Esophagus muscularis mucosa (tissue), 4 donors: ENCODE results near the gene PIM3. TPM values are rescaled to one million over a fixed set of nuclear protein-coding genes. Genes with fewer than 3 reads are reported as not detected.

Experiments
- DNase-seq: peaks from one replicate; pipeline ENCODE4 v3.0.0-alpha.2; 2017; ENCODE audit errors: extremely low spot score
- H3K27ac ChIP-seq, 4 donors: fragments of 200-600 bp; sonication (generic); replicated peaks in 1 of 4; 1 replicate in 3 of 4; 2 replicates in 1 of 4; pipeline ENCODE4 v1.5.1; 2016 to 2019; ENCODE audit warnings: mild to moderate bottlenecking in 1 of 4
- H3K27me3 ChIP-seq, 4 donors: fragments of 200-600 bp; sonication (generic); one replicate each; pipeline versions ENCODE4 v1.5.1 to v1.6.0; 2016 to 2019
- H3K36me3 ChIP-seq, 4 donors: fragments of 200-600 bp; sonication (generic); one replicate each; pipeline ENCODE4 v1.5.1; 2016 to 2019
- H3K4me1 ChIP-seq, 4 donors: fragments of 200-600 bp; sonication (generic); one replicate each; pipeline ENCODE4 v1.5.1; 2016 to 2019
- H3K4me3 ChIP-seq, 4 donors: fragments of 200-600 bp; sonication (generic); 1 replicate in 2 of 4; 2 replicates in 2 of 4; pipeline ENCODE4 v1.5.1; 2016 to 2019; ENCODE audit warnings: mild to moderate bottlenecking in 4 of 4, moderate library complexity in 1 of 4
- H3K9me3 ChIP-seq, 4 donors: fragments of 200-600 bp; sonication (generic); 1 replicate in 3 of 4; 2 replicates in 1 of 4; pipeline ENCODE4 v1.5.1; 2016 to 2019
- EP300 ChIP-seq: sonication (generic); formaldehyde crosslinking; IDR thresholded peaks from one replicate; pipeline ENCODE4 v1.6.1; 2017; ENCODE audit warnings: antibody characterized with exemption
- POLR2A ChIP-seq: fragments of 450-650 bp; IDR thresholded peaks from one replicate; pipeline ENCODE4 v1.6.1; 2017; ENCODE audit warnings: antibody characterized with exemption, moderate library complexity, mild to moderate bottlenecking, low read depth
- POLR2AphosphoS5 ChIP-seq, 2 donors: sonication (generic); formaldehyde crosslinking; IDR thresholded peaks; one replicate each; pipeline ENCODE4 v1.6.1; 2017; ENCODE audit warnings: antibody characterized with exemption in 2 of 2
- WGBS: methylation state at CpG from one replicate; pipeline ENCODE4 v1.1.5; 2018; 5-methylcytosine and 5-hydroxymethylcytosine counted together
- intact Hi-C: fragments of 100-400 bp; cut with DNase I; formaldehyde crosslinking; loops from one replicate; pipeline ENCODE4 v1.15.1; 2023
- total RNA-seq, 4 donors: library from RNA; depleted of rRNA; stranded (reverse); fragments of >200 nt; gene quantifications; one replicate each; pipeline versions ENCODE4 v1.1.0 to v1.2.1, GENCODE V29; 2016
- TF ChIP-seq, protein P1 (sequence below), 3 experiments: fragments of 200-600 bp in 2 of 3; fragments of 450-650 bp in 1 of 3; sonication (generic) in 2 of 3; IDR thresholded peaks; one replicate each; pipeline ENCODE4 v1.5.1; 2017 to 2019; ENCODE audit warnings: antibody characterized with exemption in 3 of 3, mild to moderate bottlenecking in 2 of 3, moderate library complexity in 1 of 3

Gene PIM3
- total RNA-seq, 4 donors from 2014 or later = 36.1 to 106 (median 56.5) TPM

DNA sequence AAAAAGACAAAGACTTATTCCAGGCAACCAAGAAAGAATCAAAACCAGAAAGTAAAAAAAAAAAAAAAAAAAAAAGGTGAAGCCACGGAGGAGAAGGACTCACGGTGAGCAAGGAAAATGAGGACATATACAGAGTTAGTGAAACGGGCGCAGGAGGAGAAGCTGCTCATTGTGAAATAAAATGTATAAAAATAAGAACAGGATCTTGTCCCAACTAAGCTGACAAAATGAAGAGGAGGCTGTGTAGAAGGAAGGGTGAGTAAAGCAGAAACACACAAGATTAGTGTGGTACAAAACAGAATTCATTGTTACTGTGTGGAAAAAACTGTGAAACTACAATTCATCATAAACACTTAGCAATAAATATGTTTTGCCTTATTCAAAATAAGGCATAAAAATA is 44.3 kb downstream of the PIM3 start:
- no peak overlapping the region for H3K4me3 ChIP-seq
- TF ChIP-seq POLR2AphosphoS5 (IDR thresholded peaks at IDR 0.05) (no peak), EP300 (no peak), POLR2A (no peak)
- TF ChIP-seq, protein P1, sequence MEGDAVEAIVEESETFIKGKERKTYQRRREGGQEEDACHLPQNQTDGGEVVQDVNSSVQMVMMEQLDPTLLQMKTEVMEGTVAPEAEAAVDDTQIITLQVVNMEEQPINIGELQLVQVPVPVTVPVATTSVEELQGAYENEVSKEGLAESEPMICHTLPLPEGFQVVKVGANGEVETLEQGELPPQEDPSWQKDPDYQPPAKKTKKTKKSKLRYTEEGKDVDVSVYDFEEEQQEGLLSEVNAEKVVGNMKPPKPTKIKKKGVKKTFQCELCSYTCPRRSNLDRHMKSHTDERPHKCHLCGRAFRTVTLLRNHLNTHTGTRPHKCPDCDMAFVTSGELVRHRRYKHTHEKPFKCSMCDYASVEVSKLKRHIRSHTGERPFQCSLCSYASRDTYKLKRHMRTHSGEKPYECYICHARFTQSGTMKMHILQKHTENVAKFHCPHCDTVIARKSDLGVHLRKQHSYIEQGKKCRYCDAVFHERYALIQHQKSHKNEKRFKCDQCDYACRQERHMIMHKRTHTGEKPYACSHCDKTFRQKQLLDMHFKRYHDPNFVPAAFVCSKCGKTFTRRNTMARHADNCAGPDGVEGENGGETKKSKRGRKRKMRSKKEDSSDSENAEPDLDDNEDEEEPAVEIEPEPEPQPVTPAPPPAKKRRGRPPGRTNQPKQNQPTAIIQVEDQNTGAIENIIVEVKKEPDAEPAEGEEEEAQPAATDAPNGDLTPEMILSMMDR (IDR thresholded peaks at IDR 0.05) = no peak
- intact Hi-C loops = no loop called here
- WGBS = 72% methylated on average over 4 of the region's 4 CpGs
- peaks cover 0 to 33% (median 11%) of the 10 kb centered on the region in 4 donors for H3K27me3 ChIP-seq
- no peak overlapping the region for H3K27ac ChIP-seq
- peaks cover under 1 to 3% (median 2%) of the 10 kb centered on the region in 4 donors for H3K4me1 ChIP-seq
- H3K36me3 ChIP-seq = no peaks in the 10 kb centered on the region
- no peak for DNase-seq
- H3K9me3 ChIP-seq = no peaks in the 10 kb centered on the region

DNA sequence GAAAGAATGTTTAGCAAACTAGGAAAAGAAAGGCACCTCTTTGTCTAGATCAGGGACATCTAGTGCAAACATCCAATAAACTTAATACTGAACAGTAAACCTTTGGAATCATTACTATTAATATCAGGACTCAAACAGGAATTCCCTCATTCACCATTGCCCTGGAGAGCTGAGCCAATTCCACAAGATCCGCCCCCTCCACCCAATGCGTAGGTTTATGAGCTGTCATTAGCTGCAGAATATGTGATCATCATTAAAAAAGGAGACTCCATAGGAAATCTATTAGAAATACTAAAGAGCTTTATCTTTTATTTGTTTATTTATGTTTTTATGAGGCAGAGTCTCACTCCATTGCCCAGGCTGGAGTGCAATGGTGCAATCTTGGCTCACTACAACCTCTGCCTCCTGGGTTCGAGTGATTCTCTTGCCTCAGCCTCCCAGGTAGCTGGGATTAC is 46.5 kb downstream of the PIM3 start:
- intact Hi-C loops = no loop called here
- no peak overlapping the region for H3K4me3 ChIP-seq
- TF ChIP-seq EP300 (no peak), POLR2A (no peak), POLR2AphosphoS5 (IDR thresholded peaks at IDR 0.05) (no peak)
- TF ChIP-seq, protein P1 (IDR thresholded peaks at IDR 0.05) = no peak

DNA sequence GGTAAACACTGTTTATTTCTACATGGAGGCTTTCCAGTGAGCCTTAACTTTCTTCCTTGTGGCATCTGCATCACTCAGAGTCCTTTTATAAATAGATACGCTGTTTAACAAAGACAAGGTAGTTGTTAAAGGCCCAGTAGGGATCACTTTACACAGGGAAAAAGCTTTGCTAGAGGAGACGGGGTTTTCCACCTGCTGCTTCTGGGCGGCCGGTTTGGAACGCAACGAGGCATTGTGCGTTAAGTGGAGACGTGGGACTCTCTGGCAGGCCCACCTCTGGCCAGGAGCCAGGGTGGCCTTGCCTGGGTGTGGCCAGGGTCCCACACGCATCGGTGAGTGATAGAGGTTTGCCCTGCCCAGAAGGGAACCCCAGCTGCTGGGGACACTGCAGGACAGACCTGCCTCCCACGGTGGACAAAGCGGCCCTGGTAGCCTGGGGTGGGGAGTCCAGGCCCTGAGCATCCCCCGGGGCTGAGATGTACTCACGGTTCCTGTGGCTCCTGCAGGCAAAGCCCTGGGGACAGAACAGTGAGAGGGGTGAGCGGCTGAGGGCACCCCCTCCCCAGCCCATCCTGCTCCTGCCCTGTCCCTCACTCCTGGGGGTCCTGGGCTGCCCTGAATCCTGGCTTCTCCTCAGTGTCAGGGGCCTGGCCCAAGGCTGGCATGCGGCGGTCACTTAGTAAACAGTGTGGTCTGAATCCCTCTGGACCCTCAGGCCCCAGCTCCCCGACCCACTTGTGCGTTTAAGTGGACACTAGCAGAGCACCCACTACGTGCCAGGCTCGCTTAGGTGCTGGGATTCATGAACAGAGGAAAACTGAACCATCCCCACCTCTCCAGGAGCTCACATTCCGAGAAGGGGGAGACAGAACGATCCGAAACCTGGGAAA is 47.8 kb downstream of the PIM3 start:
- Histone ChIP-seq H3K27me3 (peaks cover 4 to 46% (median 36%) of the 10 kb centered on the region in 4 donors), H3K9me3 (no peaks in the 10 kb centered on the region), H3K27ac (no peak overlapping the region), H3K4me1 (peaks cover 0 to 16% (median 11%) of the 10 kb centered on the region in 4 donors), H3K4me3 (no peak overlapping the region), H3K36me3 (no peaks in the 10 kb centered on the region)
- no peak for TF ChIP-seq EP300
- DNase-seq = no peak
- 77% methylated on average over 22 of the region's 24 CpGs for WGBS
- intact Hi-C loops = no loop called here

More for the DNA sequence above, 46.5 kb downstream of the PIM3 start:
- Histone ChIP-seq H3K27me3 (peaks cover 4 to 33% (median 23%) of the 10 kb centered on the region in 4 donors), H3K9me3 (no peaks in the 10 kb centered on the region), H3K36me3 (no peaks in the 10 kb centered on the region), H3K27ac (no peak overlapping the region), H3K4me1 (peaks cover 0 to 16% (median 11%) of the 10 kb centered on the region in 4 donors)
- DNase-seq = no peak
- 90% methylated on average over 3 of the region's 3 CpGs for WGBS

DNA sequence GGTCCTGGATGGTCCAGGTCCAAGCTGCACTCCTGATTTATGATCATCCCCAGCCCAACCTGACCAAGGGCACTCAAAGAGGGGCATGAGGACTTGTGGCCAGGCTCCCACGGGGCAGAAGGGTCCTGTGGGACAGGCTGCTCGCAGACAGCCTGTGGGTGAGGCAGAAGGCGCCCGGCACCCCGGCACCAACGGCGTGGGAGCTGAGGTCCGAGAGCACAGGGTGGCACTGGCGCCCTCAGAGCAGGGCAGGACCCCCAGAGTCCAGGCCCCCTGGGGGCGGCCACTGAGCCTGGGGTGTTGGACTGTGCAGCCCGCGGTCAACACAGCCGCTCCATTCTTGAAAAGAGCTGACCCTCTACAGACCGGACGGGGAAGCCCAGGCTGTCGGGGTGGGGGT is 48.7 kb downstream of the PIM3 start:
- Histone ChIP-seq H3K27ac (no peak overlapping the region), H3K27me3 (peaks cover 4 to 54% (median 44%) of the 10 kb centered on the region in 4 donors), H3K9me3 (no peaks in the 10 kb centered on the region), H3K36me3 (no peaks in the 10 kb centered on the region), H3K4me1 (peaks cover 0 to 19% (median 11%) of the 10 kb centered on the region in 4 donors), H3K4me3 (no peak overlapping the region)
- intact Hi-C loops = no loop called here
- WGBS = 89% methylated on average over 4 of the region's 16 CpGs
- no peak for DNase-seq
- TF ChIP-seq, protein P1 (IDR thresholded peaks at IDR 0.05) = no peak
- TF ChIP-seq EP300 (no peak), POLR2A (no peak), POLR2AphosphoS5 (IDR thresholded peaks at IDR 0.05) (no peak)
